Activated T-cell treated with anti-CD3 and anti-CD28 coated beads, Interleukin-2, amount 50 U/mL, for 48 hours (primary cell): ENCODE data around the gene CHRNA7.
"Not testable (repeated sequence)": the region's sequence is repeated elsewhere in the genome, so short reads cannot be mapped to it uniquely, and the experiment has no call there.

Experiments
- DNase-seq, 2 experiments: peaks; one replicate each; pipeline ENCODE4 v3.0.0-alpha.2; 2020

Gene CHRNA7

GRCh38 chr15:32209081-32209480 lies 178.8 kb downstream of the CHRNA7 start:
- DNase-seq: not testable (repeated sequence)

GRCh38 chr15:32218666-32219065 lies 188.4 kb downstream of the CHRNA7 start:
- DNase-seq: no peak
